HEK293T (cell line): ENCODE results near the gene UTS2R.

Source experiments
- BHLHE40 ChIP-seq: fragments of 450-650 bp; IDR thresholded peaks from 2 replicates; pipeline ENCODE4 v1.6.1; 2016; ENCODE audit warnings: mild to moderate bottlenecking, moderate library complexity, borderline replicate concordance
- CTBP1 ChIP-seq: fragments of 450-650 bp; IDR thresholded peaks from 2 replicates; pipeline ENCODE4 v1.6.1; 2016; ENCODE audit warnings: borderline replicate concordance
- ELF4 ChIP-seq: fragments of 450-650 bp; IDR thresholded peaks from 2 replicates; pipeline ENCODE4 v1.6.1; 2017; ENCODE audit warnings: antibody characterized with exemption
- FOXA1 ChIP-seq: fragments of 450-650 bp; IDR thresholded peaks from 2 replicates; pipeline ENCODE4 v1.6.1; 2016; ENCODE audit warnings: mild to moderate bottlenecking
- FOXK2 ChIP-seq: fragments of 450-650 bp; IDR thresholded peaks from 2 replicates; pipeline ENCODE4 v1.6.1; 2016; ENCODE audit warnings: mild to moderate bottlenecking
- FOXM1 ChIP-seq: fragments of 450-650 bp; IDR thresholded peaks from 2 replicates; pipeline ENCODE4 v1.6.1; 2017; ENCODE audit warnings: mild to moderate bottlenecking, borderline replicate concordance
- LEF1 ChIP-seq: fragments of 450-650 bp; IDR thresholded peaks from 2 replicates; pipeline ENCODE4 v1.6.1; 2017; ENCODE audit warnings: mild to moderate bottlenecking, borderline replicate concordance
- NFRKB ChIP-seq: fragments of 450-650 bp; IDR thresholded peaks from 2 replicates; pipeline ENCODE4 v1.6.1; 2016; ENCODE audit warnings: mild to moderate bottlenecking, moderate library complexity
- SP1 ChIP-seq: fragments of 450-650 bp; IDR thresholded peaks from 2 replicates; pipeline ENCODE4 v1.6.1; 2017
- SUZ12 ChIP-seq: fragments of 450-650 bp; IDR thresholded peaks from 2 replicates; pipeline ENCODE4 v1.6.1; 2016; ENCODE audit warnings: mild to moderate bottlenecking
- ZNF384 ChIP-seq: fragments of 450-650 bp; IDR thresholded peaks from 2 replicates; pipeline ENCODE4 v1.6.1; 2016
- TF ChIP-seq, protein P1 (sequence below): fragments of 450-650 bp; IDR thresholded peaks from 2 replicates; pipeline ENCODE4 v1.6.1; 2016

DNA sequence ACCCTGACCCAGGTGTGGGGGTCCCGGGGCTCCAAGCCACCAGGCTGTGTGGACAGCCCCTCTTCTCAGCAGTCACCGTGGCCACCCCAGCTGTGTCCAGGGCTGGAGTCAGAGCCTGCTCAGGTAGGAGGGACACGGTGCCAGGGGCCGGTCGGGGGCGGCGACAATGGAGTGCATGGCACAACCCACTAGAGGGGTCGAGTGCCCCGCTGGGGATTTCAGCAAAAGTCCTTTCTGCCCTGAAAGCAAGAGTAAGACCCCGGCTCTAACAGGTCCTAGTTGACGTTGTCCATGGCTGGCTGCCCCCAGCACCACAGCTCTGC lies 11.3 kb downstream of the UTS2R start:
- TF ChIP-seq BHLHE40 (no peak), CTBP1 (no peak), SUZ12 (no peak), FOXK2 (no peak), FOXA1 (no peak), SP1 (no peak), NFRKB (no peak), FOXM1 (no peak), ZNF384 (no peak), ELF4 (no peak), LEF1 (no peak)
- TF ChIP-seq, protein P1, sequence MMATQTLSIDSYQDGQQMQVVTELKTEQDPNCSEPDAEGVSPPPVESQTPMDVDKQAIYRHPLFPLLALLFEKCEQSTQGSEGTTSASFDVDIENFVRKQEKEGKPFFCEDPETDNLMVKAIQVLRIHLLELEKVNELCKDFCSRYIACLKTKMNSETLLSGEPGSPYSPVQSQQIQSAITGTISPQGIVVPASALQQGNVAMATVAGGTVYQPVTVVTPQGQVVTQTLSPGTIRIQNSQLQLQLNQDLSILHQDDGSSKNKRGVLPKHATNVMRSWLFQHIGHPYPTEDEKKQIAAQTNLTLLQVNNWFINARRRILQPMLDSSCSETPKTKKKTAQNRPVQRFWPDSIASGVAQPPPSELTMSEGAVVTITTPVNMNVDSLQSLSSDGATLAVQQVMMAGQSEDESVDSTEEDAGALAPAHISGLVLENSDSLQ, result no peak
